CD4-positive, alpha-beta T cell treated with Interleukin-17A for 4 hours (primary cell): ENCODE measurements around the gene CHD9.
A peak's percentile ranks its signal among the peaks of the same experiment; 100 is the strongest.
"Not testable (repeated sequence)": the region's sequence is repeated elsewhere in the genome, so short reads cannot be mapped to it uniquely, and the experiment has no call there.

Source experiments
- DNase-seq: peaks from one replicate; pipeline ENCODE4 v3.0.0-alpha.2; 2020; ENCODE audit warnings: mixed read lengths

Gene CHD9

DNA sequence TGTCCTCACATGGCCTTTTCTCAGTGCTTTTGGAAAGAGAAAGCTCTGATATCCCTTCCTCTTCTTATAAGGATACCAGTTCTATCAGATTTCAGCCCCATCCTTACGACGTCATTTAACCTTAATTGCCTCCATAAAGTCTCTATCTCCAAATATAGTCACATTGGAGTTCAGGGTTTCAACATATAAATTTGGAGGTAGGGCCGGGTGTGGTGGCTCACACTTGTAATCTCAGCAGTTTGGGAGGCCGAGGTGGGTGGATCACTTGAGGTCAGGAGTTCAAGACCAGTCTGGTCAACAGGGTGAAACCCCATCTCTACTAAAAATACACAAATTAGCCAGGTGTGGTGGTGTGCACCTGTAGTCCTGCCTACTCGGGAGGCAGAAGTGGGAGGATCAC, 7.3 kb upstream of the CHD9 start:
- not testable (repeated sequence) for DNase-seq

DNA sequence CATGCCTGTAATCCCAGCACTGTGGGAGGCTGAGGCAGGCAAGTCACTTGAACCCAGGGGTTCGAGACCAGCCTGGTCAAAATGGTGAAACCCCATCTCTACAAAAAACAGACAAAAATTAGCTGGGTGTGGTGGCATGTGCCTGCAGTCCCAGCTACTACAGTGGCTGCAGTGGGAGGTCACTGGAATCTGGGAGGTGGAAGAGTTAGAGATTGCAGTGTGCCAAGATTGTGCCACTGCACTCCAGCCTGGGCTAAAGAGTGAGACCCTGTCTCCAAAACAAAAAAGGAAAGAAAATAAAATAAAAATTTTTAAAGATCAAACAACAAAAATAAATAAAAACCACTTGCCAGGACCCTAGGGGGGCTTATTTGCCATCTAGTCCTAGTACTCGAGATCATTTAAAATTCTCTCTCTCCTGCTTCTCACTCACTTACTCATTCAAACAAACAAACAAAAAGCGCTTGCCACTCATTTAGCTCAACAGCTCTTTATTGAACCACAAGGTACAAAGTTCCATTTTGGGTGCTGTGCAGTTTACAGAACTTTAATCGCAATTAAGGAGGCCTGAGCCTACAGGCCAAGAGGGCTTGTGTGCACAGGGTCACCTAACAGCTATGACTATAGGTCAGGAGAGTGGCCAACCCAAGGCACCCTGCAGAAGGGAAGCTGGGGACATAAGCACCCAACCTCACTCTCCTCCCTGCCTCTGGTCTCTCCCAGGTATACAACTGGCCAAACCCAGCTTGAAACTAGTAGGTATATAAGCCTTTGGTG, 6.5 kb upstream of the CHD9 start:
- DNase-seq = no peak

DNA sequence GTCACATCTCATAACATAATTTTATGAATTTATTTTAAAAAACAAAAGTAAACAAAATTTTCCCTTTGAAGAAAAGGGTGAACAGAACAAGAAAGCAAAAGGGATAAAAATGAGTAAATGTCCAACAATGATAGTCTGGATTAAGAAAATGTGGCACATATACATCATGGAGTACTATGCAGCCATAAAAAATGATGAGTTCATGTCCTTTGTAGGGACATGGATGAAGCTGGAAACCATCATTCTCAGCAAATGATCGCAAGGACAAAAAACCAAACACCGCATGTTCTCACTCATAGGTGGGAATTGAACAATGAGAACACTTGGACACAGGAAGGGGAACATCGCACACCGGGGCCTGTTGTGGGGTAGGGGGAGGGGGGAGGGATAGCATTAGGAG, 3.5 kb upstream of the CHD9 start:
- DNase-seq = not testable (repeated sequence)

DNA sequence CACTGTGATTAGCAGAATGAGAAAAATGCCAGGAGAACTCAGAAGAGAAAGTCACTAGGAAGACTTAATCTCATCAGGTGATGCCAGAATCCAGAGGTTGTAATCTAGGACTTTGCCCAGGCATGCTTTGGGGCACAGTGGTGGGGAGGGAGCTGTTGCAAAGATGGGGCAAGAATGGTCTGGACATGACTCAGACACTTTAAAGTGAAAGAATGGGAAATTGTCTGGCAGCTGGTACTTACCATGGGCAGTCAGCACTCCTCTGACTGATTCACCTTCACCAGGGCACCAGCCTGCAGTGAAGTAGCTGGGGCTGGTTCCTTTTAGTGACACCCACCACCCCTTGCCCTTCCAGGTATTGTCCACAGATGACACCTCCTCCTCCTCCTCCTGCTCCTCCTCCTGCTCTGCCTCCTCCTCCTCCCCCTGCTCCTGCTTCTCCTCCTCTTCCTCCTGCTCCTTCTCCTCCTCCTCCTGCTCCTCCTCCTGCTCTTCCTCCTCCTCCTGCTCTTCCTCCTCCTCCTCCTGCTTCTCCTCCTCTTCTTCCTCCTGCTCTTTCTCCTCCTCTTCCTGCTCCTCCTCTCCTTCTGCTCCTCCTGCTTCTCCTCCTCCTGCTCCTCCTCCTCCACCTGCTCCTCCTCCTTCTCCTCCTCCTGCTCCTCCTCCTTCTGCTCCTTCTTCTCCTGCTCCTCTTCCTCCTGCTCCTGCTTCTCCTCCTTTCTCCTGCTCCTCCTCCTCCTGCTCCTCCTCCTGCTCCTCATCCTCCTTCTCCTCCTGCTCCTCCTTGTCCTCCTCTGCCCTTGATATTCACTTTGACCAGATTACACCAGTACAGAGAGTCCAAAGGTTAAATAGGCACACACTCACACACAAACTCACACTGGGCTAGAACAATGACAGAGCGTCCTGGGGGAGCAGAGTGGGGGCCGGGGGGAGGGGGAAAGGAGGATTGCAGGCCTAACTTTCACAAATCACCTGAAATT, 2.0 kb upstream of the CHD9 start, which contains the start of gene CHD9NB:
Gene CHD9NB, minus strand, starts transcription at position 379 of the 983 bp plus-strand sequence. CDS start 8,739 bp downstream, outside the sequence.
- DNase-seq = no peak

DNA sequence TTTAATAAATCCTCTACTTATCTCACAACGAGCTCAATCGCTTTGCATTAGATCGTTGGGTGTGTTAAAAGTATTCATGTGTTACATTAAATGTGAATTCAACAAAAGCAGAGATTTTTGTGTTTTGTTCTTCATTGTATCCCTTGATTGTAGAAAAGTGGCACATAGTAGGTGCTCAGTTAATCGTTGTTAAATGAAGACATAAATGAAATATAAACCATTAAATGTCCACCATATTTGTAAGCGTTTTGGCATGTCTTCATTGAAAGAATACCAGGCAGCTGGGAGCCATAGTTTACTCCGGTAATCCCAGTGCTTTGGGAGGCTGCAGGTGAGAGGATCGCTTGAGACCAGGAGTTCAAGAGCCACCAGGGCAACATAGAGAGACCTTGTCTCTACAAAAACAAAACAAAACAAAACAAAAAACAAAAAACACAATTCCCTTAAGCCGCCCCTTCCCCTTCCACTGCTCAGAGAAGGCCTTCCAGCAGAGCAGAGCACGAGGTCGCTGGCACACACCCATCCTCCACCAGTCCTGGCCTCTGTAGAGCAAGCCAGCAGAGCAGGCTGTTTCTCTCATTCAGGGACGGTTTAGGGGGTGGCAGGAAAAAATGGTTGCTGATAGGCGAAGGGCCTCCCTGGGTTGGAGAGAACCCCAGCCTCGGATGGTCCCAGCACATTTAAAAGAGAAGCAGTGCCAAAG, 673 bp upstream of the CHD9 start:
- peak; percentile 5 for DNase-seq

DNA sequence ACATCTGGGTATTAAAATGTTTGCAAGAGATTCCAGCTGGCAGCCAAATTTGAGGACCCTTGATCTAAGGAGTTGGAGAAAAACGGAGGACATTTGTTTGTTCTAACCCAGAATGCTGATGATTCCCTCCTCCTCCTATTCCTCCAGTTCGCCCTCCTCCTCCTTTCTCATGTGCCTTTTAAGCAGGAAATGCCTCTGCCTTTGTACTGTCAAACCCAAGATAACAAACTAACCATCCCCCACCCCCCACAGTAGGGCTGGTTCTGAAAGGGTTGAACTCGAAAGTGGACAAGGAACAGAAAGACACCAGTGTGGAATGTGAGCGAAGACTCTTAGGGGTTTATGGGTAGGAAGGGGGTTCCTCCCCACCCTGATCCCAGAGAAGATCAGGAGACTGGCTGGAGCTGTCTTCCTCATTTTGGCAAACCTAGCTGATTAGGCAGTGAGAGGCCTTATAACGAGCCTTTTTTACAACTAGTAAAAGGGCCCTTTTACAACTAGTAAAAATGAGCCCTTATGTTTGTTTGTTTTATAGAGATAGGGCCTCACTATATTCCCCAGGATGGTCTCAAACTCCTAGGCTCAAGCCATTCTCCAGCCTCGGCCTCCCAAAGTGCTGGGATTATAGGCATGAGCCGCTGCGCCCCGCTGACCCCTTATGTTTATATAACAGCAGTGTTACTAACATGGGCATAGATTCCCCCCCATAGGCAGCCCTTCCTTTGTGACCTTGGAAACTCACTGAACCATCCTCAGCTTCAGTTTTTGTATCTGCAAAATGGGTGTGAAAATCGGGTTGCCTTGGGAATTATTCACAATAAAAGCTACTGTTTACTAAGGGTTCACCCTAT, 975 bp downstream of the CHD9 start:
- peak; percentile 14 for DNase-seq

DNA sequence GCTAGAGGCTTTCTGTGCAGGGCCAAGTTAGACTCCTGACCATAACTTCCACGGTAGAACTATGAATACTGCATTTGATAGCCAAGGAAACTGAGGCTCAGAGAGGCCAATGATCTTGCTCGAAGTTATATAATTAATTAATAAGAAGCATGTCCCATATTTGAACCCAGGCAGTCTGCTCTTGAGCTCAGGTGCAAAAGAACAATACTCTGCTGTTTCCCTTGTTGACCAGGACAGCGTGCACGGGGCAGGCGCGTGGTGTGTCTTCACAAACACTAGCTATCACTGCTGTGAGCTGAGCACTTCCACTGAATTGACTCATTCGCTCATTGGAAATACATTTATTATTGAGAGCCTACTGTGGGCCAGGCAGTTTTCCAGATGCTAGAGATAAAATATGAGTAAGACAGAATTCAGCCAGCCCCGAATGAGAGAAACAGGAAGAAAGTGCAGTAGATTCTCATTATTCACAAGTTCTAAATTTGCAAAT, 1.6 kb downstream of the CHD9 start:
- no peak for DNase-seq

DNA sequence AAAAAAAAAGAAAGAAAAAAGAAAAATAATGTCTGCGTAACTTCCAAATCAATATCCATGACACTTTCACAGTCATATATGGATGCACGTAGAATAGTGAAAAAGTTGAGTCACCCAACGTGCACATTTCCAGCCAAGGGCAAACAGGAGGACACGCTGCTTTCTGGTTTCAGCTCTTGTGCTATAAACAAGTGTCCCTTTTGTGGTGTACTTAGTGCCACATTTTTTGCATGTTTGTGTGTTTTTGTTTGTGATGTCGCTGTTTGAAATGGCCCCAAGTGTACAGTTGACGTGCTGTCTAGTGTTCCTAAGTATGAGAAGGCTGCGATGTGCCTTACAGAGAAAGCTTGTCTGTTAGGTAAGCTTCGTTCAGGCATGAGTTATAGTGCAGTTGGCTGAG, 2.9 kb downstream of the CHD9 start:
- DNase-seq = no peak

DNA sequence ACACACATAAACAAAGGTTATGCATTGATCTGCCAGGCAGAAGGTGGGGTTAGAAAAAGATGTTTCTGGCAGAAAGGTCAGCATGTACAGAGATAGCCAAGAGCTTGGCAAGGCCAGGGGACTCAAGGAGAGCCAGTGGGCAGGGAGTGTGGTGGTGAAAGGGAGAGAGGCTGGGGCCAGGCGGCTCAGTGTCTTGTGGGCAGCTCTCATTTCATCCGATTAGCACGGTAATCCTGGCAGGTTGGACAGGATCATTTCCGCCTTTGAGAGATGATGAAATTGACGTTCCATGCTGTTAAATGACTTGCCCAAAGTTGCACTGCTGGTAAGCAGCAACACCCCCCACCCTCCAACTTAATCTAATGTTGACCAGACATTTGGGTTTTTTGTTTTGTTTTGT, 3.6 kb downstream of the CHD9 start:
- no peak for DNase-seq

DNA sequence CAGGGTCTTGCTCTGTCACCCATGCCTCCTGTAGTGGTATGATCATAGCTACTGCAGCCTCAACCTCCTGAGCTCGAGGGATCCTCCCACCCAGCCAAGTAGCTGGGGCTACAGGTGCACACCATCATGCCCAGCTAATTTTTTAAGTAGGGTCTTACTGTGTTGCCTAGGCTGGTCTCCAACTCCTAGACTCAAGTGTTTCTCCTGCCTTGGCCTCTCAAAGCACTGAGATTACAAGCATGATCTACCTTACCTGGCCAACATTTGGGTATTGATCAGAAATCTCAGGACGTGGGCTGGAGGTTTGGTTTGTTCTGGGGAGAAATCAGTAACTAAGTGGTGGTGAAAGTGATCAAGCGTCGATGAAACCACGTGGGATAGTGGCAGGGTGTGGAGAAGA, 4.1 kb downstream of the CHD9 start:
- no peak for DNase-seq

DNA sequence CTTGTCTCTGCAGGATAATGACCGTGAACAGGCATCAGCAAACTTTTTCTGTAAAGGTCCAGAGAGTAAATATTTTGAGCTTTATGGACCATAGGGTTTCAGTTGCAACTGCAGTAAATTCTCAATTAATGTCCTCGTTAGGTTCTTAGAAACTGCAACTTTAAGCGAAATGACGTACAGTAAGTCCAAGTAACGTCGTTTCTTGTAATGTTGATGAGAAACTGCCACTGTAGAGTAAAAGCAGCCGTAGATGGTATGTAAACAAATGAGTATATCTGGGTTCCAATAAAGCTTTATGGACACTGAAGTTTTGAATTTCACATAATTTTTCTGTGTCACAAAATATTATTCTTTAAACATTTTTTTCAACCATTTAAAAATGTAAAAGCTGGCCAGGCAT, 4.9 kb downstream of the CHD9 start:
- DNase-seq = no peak

DNA sequence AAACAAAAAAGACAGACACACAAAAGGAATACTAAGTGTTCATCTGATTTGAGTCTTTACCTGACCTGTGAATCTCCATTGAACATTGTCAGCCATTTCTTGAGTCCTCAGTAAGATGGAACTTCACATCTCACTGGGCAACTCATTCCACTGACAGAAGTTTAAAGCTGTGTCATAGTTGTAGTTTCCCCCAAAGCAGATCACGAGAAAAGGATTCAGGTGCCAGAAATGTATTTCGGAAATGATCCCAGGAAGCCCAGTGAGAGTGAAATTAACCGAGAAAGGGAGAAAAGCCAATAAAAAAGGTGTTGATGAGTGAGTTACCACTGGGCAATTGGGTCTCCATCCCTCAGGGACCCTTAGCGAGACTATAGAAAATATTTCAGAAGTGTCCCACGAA, 6.5 kb downstream of the CHD9 start:
- no peak for DNase-seq

DNA sequence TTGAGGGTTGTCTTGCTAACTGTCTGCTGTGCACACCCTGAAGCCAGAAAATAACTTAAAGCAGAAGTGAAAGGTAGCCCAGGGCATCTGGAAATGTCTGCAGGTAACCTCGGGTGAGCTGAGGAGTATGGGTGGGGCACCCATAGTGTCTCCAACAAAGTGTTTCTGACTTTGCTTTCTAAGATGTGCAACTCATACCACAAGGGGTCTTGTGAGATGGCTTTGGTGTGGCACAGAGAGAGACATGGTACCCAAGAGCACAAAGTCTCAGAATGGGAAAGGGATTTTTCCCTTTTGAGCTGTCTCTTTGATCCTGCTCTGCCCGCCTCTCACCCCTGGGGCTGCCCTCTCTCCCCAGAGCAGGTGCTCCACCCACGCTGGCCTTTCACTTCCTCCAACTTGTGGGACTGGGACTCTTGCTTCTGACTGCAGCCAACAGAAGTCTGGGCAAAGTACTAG, 6.9 kb downstream of the CHD9 start:
- peak; percentile 16 for DNase-seq

DNA sequence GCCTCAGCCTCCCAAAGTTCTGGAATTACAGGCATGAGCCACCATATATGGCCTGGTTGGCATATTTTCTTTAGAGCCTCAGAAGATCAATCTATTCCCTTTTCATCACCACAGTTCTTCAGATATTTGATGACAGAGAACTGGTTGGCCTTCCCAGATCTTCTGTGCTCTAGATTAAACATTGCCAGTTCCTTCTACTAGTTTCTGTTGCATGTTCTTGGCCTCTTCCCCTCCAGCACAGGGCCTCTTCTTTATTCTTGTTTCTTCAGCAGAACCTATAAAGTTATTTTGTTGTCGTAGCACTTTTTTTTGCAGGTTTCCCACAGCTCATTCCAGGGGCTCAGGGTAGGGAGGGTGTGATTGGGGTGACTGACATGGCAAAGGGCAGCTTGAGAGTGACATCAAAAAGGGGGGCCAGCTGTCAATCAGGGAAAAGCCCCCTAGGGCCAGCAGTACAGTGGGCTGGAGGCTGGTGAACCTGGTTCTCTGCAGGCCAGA, 9.3 kb downstream of the CHD9 start:
- no peak for DNase-seq

DNA sequence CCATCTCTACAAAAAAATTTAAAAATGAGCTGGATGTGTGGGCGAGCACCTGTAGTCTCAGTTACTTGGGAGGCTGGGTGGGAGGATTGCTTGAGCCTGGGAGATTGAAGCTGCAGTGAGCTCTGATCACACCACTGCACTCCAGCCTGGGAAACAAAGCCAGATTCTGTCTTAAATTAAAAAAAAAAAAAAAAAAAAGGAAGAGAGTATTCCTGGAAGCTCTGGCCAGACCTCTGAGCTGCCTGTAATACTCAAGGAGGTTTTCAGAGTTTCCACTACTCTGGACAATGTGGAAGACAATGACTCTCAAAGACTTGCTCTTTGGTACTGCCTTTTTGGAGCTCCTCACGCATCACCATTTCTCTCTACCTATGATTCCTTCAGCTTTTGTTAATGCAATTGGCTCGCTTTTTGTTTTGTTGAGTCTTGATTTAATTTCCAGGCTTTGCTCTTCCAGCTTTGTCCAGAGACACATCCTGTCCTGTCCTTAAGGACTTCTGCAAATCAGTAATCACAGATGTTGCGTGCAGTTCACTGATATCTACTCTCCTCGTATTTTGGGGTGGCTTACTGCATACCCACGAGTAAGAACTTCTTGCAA, 10.8 kb downstream of the CHD9 start:
- DNase-seq = no peak

DNA sequence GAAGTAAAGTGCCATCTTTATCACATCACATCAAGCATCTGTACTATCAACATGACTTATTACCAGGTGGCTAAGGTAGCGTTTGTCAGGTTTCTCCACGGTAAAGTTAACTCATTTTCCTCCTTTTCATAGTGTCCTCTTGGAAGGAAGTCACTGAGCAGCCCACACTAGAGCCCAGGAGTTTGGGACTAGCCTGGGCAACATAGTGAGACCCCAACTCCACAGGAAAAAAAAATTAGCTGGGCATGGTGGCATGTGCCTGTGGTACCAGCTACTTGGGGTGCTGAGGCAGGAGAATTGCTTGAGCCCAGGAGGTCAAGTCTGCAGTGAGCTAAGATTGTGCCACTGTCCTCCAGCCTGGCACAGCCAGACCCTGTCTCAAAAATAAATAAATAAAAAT, 12.9 kb downstream of the CHD9 start:
- DNase-seq = no peak

DNA sequence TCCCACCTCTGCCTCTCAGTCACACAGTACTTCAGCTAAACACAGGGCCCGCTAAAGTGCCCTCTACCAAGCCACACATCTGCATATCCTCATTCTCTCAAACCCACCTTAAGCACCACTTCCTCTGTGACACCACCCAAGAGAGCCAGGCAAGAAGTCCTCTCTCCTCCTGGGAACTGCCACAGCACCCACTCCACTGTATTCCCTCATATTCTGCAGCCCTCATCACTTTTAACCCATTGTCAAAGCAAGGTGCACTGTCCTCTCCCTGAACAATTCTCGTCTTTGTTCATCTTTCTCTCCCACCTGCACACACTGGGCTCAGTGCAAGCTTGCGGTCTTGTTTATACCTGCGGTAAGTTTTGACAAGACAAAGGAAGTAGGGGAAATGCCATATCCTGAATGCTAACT, 13.6 kb downstream of the CHD9 start:
- DNase-seq = no peak

DNA sequence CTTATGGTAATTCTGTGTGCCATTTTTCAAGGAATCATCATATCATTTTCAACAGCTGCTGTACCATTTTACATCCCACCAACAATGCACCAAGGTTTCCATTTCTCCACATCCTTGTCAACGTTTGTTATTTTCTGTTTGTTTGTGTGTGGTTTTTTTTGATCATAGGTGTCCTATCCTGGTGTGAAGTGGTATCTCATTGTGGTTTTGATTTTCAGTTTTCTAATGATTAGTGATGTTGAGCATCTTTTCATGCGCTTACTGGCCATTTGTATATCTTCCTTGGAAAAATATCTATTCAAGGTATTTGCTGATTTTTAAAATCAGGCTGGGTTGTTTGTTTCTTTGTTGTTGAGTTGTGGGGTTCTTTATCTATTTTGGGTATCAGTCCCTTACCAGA, 15.0 kb downstream of the CHD9 start:
- DNase-seq = no peak

DNA sequence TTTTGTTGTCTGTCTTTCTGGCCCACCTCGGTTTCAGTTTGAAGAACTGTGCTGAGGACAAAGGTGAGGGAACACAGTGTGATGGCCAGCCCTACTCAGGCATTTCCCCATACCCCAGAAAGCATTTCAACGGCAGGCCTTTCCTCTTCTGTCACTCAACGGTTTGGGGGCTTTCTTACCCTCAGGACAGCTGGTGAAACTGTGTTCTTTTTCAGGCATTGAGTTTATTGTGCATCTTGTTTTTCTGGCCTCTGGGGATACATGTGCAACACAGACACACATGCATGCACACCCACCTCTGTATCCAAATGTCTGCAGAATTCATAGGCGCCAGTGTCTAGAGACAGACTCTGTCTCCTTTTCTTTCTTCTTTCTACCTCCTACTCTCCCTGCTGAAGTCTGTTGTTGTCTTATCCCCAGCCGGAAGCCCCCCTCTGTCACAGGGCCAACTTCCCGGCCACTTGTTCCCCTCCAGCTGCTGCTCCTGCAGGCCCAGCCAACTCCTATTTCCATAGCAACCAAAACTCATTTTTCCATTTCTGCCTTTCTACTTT, 17.0 kb downstream of the CHD9 start:
- no peak for DNase-seq

DNA sequence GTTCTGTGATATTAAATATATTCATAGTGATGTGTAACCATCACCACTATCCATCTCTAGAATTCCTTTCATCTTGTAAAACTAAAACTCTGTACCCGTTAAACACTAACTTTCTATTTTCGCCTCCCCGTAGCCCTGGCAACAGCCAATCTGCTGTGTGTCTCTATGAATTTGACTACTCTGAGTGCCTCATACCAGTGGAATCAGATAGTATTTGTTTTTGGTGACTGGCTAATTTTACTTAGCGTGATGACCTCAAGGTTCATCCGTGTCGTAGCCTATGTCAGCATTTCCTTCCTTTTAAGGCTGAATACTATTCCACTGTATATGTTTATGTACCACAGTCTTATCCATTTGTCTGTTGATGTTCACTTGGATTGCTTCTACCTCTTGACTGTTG, 18.2 kb downstream of the CHD9 start:
- no peak for DNase-seq

DNA sequence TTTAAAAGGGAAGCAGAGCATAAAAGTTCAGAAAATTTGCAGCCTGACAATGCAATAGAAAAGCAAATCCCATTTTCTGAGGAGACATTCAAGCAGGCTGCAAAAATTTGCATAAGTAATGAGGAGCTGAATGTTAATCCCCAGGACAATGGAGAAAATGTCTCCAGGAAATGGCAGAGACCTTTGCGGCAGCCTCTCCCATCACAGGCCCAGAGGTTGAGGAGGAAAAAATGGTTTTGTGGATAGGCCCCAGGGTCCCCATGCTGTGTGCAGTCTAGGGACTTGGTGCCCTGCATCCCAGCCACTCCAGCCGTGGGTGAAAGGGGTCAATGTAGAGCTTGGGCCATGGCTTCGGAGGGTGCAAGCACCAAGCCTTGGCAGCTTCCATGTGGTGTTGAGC, 19.5 kb downstream of the CHD9 start:
- DNase-seq = not testable (repeated sequence)
